OCI-M2 (cell line): ENCODE data around the gene CDK6.

Experiments
- DNase-seq: peaks from one replicate; lab custom pipeline; 2025; ENCODE audit not compliant: unreplicated experiment; lab: John Stamatoyannopoulos, UW

The CDK6 gene

GRCh38 chr7:92847305-92847704 is 10.9 kb upstream of the CDK6 start:
- no peak for DNase-seq

DNA sequence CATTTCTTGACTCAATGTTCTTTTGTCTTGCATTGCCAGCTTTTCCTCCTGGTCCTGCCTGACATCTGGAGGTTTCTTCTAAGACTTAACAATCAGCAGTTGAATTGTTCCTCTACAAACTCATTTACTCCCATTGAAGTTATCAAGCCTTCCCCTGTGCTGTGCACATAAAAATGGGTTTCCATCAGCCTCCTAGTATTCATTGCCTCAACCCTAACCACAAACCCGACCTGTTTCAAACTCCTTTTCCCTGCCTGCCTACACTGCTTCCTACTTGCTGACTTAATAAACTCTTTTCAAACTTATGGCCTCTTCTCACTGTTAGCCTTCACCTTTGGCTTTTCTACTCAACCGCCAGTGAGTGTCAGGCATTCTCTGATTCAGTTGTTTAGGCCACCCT is 9.4 kb upstream of the CDK6 start:
- DNase-seq = no peak

GRCh38 chr7:92843781-92844180 is 7.4 kb upstream of the CDK6 start:
- no peak for DNase-seq

- no peak for DNase-seq
These were observed 6.8 kb upstream of the CDK6 start for GRCh38 chr7:92843034-92843760.

GRCh38 chr7:92841192-92841591 is 4.8 kb upstream of the CDK6 start:
- DNase-seq = no peak

GRCh38 chr7:92840316-92840715 is 3.9 kb upstream of the CDK6 start:
- DNase-seq = no peak

- no peak for DNase-seq
These were observed 3.5 kb upstream of the CDK6 start for GRCh38 chr7:92839901-92840300.

- no peak for DNase-seq
These were observed 2.6 kb upstream of the CDK6 start for GRCh38 chr7:92838934-92839333.

- DNase-seq = no peak
These were observed 802 bp upstream of the CDK6 start for GRCh38 chr7:92837000-92837749.

DNA sequence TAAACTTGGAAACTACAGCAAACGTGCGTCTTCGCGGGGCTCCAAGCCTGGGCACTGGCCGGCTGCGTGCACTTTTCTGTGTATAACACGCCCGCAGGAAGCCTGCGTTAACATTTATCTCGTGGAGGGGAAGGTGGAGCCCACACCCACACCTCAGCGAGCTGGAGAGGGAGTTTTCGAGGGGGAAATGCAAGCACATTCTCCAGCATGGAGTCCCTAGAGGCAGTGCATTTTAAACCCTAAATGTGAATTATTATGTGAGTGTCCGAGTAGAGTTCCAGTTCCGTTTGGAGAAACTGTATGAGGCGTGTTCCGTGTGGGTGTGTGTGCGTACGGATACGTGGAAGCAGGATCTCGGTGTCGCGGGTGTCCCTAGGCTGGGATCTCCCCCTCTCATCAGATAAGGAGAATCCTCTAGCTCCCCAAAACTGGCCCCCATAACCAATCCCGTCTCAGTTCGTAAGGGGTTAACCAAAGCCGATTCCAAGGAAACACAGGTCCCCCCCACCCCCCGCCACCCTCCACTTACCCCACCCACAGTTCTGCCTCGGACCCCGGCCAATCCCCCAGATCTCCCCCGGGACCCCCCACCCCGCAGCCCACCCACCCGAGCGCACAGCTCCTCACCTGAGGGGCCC is 403 bp downstream of the CDK6 start:
- DNase-seq = no peak

DNA sequence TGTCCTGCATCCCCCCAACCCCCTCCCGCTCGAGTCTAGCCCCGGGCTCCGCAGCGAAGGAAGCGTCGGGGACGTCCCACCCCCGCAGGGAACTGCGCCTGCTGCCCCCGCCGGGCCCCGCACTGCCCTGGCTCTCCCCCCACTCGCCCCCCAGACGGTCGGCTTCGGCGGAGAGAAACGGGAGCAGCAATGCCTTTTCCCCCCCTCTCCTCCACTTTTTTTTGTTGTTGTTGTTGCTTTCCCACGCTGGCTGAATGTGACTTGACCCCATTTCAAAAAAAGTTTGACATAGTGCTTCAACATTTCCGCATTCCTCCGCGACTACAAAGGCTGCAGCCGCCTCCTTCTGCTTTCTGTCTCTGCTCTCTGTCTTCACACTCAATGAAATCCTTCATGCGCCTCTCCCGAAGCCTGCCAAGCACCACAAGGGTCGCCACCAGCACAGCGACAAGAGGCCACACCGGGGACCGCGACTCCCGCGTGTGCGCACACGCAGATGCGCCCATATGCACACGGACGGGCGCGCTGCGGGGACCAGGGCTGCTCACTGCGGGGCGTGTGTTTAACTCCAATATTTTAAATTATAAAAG is 1.0 kb downstream of the CDK6 start:
- no peak for DNase-seq

GRCh38 chr7:92834507-92835260 is 1.7 kb downstream of the CDK6 start:
- DNase-seq = no peak

GRCh38 chr7:92833766-92834506 is 2.4 kb downstream of the CDK6 start:
- DNase-seq = no peak

- DNase-seq = no peak
These were observed 3.2 kb downstream of the CDK6 start for GRCh38 chr7:92833024-92833765.

DNA sequence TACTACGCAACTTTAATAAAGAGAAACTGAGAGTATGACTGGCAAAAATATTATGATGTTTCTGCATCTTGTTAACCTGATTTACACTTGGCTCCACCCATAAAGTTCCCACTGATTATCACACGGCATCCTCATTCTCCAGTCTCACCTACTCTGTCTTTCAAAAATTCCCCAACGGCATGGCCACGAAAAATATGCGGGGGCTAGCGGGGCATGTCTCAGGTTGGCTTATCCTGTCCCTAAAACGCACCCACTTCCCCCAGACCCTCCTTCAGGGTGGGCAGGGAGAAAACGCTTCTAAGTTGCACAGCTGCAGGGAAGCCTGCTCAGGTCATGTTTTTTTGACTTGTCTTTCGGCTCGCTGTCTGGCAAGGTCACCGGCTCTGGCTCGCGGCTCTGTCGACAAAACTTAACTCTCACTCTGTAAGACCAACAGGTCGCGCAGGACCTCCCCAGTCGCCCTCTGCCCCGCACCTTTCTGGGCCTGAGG is 3.8 kb downstream of the CDK6 start:
- no peak for DNase-seq

DNA sequence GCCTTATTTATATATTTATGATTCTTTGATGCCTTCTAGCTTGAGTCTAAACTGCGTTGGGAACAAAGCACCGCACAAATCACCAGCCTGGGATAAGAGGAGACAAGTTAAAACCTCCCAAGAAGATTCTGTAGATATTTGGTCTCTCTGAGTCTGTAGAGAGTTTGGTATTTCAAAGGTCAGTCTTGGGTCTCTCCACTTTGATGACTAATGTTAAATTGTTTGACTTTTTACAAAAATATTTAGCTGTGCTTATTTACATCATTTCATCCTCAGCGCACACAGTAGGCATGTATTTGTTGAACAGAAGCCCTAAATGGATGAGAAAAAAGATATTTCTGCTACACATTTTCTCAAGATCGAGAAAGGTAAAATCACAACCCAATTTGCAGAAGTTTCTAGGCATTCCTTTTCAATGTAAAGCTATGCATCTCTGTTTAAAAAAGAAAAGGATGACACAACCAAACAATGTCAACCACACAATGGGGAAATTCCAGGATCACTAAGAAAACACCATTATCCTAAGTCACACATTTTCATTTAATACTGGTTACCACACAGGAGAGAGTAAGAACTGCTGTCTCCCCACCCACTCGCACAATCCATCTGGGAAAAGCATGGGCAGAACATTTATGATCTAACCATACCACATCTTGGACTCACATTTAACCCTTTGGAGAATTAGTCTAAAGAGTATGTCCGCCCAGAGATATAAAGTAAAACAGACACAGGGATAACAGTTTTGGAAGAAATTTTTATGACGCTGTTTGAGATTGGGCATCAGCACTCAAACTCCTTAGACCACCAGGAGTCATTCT is 4.4 kb downstream of the CDK6 start:
- DNase-seq = no peak

DNA sequence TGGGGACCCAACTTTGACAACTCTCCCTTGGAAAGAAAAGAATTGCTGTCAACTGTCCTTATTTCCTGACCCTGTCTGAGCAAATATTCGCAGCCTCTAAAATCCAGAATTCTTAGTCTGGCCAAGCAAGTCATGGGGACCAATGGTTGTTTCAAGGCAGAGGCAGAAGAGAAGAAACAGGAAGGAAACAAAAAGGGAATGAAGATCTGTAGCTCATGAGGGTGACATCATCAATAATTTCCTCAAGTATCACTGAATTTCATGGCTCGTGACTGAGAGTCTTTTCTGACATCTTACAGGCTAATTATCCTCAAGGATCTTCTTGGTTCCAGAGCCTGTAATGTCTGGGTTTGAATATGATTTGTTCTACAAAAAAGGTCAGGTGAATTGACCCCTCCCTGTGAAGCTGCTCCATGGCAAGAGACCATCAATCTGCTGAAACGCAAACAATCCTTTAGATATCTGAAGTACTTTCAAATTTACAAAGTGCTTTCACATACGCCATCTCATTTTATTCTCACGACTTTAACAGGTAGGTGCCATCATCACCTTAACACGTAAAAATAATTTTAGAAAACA is 5.8 kb downstream of the CDK6 start:
- DNase-seq = no peak

DNA sequence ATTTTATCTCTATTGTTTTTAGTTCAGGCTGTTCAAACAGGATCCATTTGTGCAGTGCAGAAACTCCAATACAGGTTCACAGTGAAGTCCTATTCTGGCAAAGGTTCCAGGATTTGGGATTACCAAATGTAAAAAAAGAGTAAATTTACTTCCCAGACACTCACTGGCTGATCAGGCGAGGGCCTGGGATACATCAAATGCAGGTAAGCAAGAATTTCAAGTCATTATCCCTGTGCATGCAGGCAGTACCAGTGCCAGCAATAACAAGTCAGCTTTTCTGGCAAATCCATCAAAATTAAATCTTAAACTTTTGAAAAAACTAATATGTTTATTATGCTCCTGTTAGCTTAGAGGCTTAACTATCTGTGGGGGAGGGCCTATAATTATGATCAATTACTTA is 6.3 kb downstream of the CDK6 start:
- DNase-seq = no peak
